Measurements from ENCODE around the gene C6orf118. TPM values are rescaled to one million over a fixed set of nuclear protein-coding genes. Genes with fewer than 3 reads are reported as not detected.

C6orf118 gene
- total RNA-seq, 1 donor from 2014 or later, result not detected

GRCh38 chr6:165268987-165269386 lies 40.4 kb downstream of the C6orf118 start:
- no peaks in the 10 kb centered on the region for H3K4me1 Mint-ChIP-seq (ENCODE audit: low read depth)
- H3K27me3 Mint-ChIP-seq (ENCODE audit: low read depth), result peaks cover 9% of the 10 kb centered on the region
- H3K9me3 Mint-ChIP-seq (ENCODE audit: low read depth), result peaks cover 2% of the 10 kb centered on the region
- no peak overlapping the region for H3K4me3 Mint-ChIP-seq (ENCODE audit: unreplicated experiment)
- no peak for TF ChIP-seq CTCF (IDR thresholded peaks at IDR 0.05)
- no peaks in the 10 kb centered on the region for H3K36me3 Mint-ChIP-seq (ENCODE audit: low read depth)
- DNase-seq (ENCODE audit: low spot score), result no peak
- no peak overlapping the region for H3K27ac Mint-ChIP-seq (ENCODE audit: unreplicated experiment)

GRCh38 chr6:165266621-165267020 lies 42.8 kb downstream of the C6orf118 start:
- H3K4me3 Mint-ChIP-seq (ENCODE audit: unreplicated experiment), result no peak overlapping the region
- H3K4me1 Mint-ChIP-seq (ENCODE audit: low read depth), result no peaks in the 10 kb centered on the region
- no peak overlapping the region for H3K27ac Mint-ChIP-seq (ENCODE audit: unreplicated experiment)
- peaks cover 6% of the 10 kb centered on the region for H3K27me3 Mint-ChIP-seq (ENCODE audit: low read depth)
- peaks cover 10% of the 10 kb centered on the region for H3K9me3 Mint-ChIP-seq (ENCODE audit: low read depth)
- H3K36me3 Mint-ChIP-seq (ENCODE audit: low read depth), result no peaks in the 10 kb centered on the region
- DNase-seq (ENCODE audit: low spot score), result no peak
- TF ChIP-seq CTCF (IDR thresholded peaks at IDR 0.05), result no peak

- H3K4me1 Mint-ChIP-seq (ENCODE audit: low read depth), result no peaks in the 10 kb centered on the region
- no peak for DNase-seq (ENCODE audit: low spot score)
- peaks cover 10% of the 10 kb centered on the region for H3K9me3 Mint-ChIP-seq (ENCODE audit: low read depth)
- H3K4me3 Mint-ChIP-seq (ENCODE audit: unreplicated experiment), result no peak overlapping the region
- H3K27ac Mint-ChIP-seq (ENCODE audit: unreplicated experiment), result no peak overlapping the region
- H3K27me3 Mint-ChIP-seq (ENCODE audit: low read depth), result peaks cover 6% of the 10 kb centered on the region
- TF ChIP-seq CTCF (IDR thresholded peaks at IDR 0.05), result no peak
- no peaks in the 10 kb centered on the region for H3K36me3 Mint-ChIP-seq (ENCODE audit: low read depth)
These were observed 43.2 kb downstream of the C6orf118 start for GRCh38 chr6:165266191-165266590.

GRCh38 chr6:165260462-165260861 lies 48.9 kb downstream of the C6orf118 start:
- peaks cover 8% of the 10 kb centered on the region for H3K27me3 Mint-ChIP-seq (ENCODE audit: low read depth)
- DNase-seq (ENCODE audit: low spot score), result no peak
- H3K36me3 Mint-ChIP-seq (ENCODE audit: low read depth), result peaks cover 6% of the 10 kb centered on the region
- H3K9me3 Mint-ChIP-seq (ENCODE audit: low read depth), result peaks cover 36% of the 10 kb centered on the region
- H3K4me3 Mint-ChIP-seq (ENCODE audit: unreplicated experiment), result no peak overlapping the region
- no peak overlapping the region for H3K27ac Mint-ChIP-seq (ENCODE audit: unreplicated experiment)
- no peaks in the 10 kb centered on the region for H3K4me1 Mint-ChIP-seq (ENCODE audit: low read depth)
- no peak for TF ChIP-seq CTCF (IDR thresholded peaks at IDR 0.05)

- no peaks in the 10 kb centered on the region for H3K9me3 Mint-ChIP-seq (ENCODE audit: low read depth)
- peaks cover 5% of the 10 kb centered on the region for H3K27me3 Mint-ChIP-seq (ENCODE audit: low read depth)
- no peaks in the 10 kb centered on the region for H3K36me3 Mint-ChIP-seq (ENCODE audit: low read depth)
- DNase-seq (ENCODE audit: low spot score), result no peak
- no peak overlapping the region for H3K4me3 Mint-ChIP-seq (ENCODE audit: unreplicated experiment)
- no peak for TF ChIP-seq CTCF (IDR thresholded peaks at IDR 0.05)
- H3K27ac Mint-ChIP-seq (ENCODE audit: unreplicated experiment), result no peak overlapping the region
- H3K4me1 Mint-ChIP-seq (ENCODE audit: low read depth), result peaks cover 12% of the 10 kb centered on the region
These were observed 59.6 kb downstream of the C6orf118 start for GRCh38 chr6:165249808-165250207.

Data from chondrocyte (in vitro differentiated cells).